Liver (tissue), 9 donors: ENCODE data around the gene AMER1. TPM values are rescaled to one million over a fixed set of nuclear protein-coding genes. Genes with fewer than 3 reads are reported as not detected.
A peak's percentile ranks its signal among the peaks of the same experiment; 100 is the strongest.

Experiments
- DNase-seq: peaks from one replicate; pipeline ENCODE4 v3.0.0-alpha.2; 2017; ENCODE audit warnings: low spot score
- H3K27ac ChIP-seq, 2 donors: one replicate each; pipeline ENCODE4 v1.7.0; 2013; ENCODE audit warnings: inconsistent platforms in 2 of 2, low read length in 2 of 2, control low read depth in 1 of 2, low read depth in 1 of 2, mild to moderate bottlenecking in 1 of 2
- H3K27me3 ChIP-seq, 4 donors: one replicate each; pipeline versions ENCODE4 v1.6.1 to v1.7.0; 2013; ENCODE audit warnings: low read length in 3 of 4, inconsistent platforms in 1 of 4, mild to moderate bottlenecking in 1 of 4, moderate library complexity in 1 of 4; ENCODE audit not compliant: control insufficient read depth in 4 of 4, insufficient read depth in 4 of 4
- H3K36me3 ChIP-seq, 4 donors: one replicate each; pipeline versions ENCODE4 v1.6.1 to v1.7.0; 2013; ENCODE audit warnings: low read length in 3 of 4, mild to moderate bottlenecking in 3 of 4, low read depth in 1 of 4, moderate library complexity in 1 of 4; ENCODE audit not compliant: control insufficient read depth in 4 of 4, insufficient read depth in 3 of 4
- H3K4me1 ChIP-seq, 4 donors: one replicate each; pipeline versions ENCODE4 v1.6.1 to v1.7.0; 2013; ENCODE audit warnings: low read length in 3 of 4, mild to moderate bottlenecking in 3 of 4, moderate library complexity in 1 of 4; ENCODE audit not compliant: control insufficient read depth in 4 of 4, insufficient read depth in 4 of 4
- H3K4me3 ChIP-seq, 3 donors: one replicate each; pipeline versions ENCODE4 v1.6.1 to v1.7.0; 2013; ENCODE audit warnings: low read length in 3 of 3, control low read depth in 1 of 3, low read depth in 1 of 3, mild to moderate bottlenecking in 1 of 3
- H3K9ac ChIP-seq, 2 donors: one replicate each; pipeline ENCODE4 v1.7.0; 2013; ENCODE audit warnings: low read length in 2 of 2, mild to moderate bottlenecking in 2 of 2, moderate library complexity in 2 of 2, control low read depth in 1 of 2, low read depth in 1 of 2
- H3K9me3 ChIP-seq, 4 donors: one replicate each; pipeline versions ENCODE4 v1.6.1 to v1.7.0; 2013; ENCODE audit warnings: low read length in 3 of 4; ENCODE audit not compliant: control insufficient read depth in 4 of 4
- CTCF ChIP-seq: fragments of 150-350 bp; IDR thresholded peaks from 2 replicates; pipeline ENCODE4 v1.5.1; 2017; ENCODE audit warnings: improper control_type of control experiment, low read depth, low read length; ENCODE audit not compliant: missing input control
- EGR1 ChIP-seq, 2 donors: IDR thresholded peaks; 2 replicates each; pipeline ENCODE4 v1.6.1; 2016 to 2018; ENCODE audit warnings: antibody characterized with exemption in 2 of 2, low read depth in 2 of 2
- FOXA1 ChIP-seq: IDR thresholded peaks from 2 replicates; pipeline ENCODE4 v1.6.1; 2016; ENCODE audit warnings: antibody characterized with exemption
- FOXA2 ChIP-seq: IDR thresholded peaks from 2 replicates; pipeline ENCODE4 v1.6.1; 2016; ENCODE audit warnings: antibody characterized with exemption
- HNF4A ChIP-seq, 2 donors: conservative IDR thresholded peaks; 2 replicates each; pipeline ENCODE4 v1.6.1; 2016; ENCODE audit warnings: antibody characterized with exemption in 2 of 2, mild to moderate bottlenecking in 2 of 2
- JUND ChIP-seq, 2 donors: IDR thresholded peaks; 2 replicates each; pipeline ENCODE4 v1.6.1; 2016; ENCODE audit warnings: antibody characterized with exemption in 2 of 2
- RAD21 ChIP-seq, 2 donors: IDR thresholded peaks; 2 replicates each; pipeline ENCODE4 v1.6.1; 2016; ENCODE audit warnings: antibody characterized with exemption in 2 of 2, mild to moderate bottlenecking in 2 of 2
- REST ChIP-seq: IDR thresholded peaks from 2 replicates; pipeline ENCODE4 v1.6.1; 2016; ENCODE audit warnings: antibody characterized with exemption, mild to moderate bottlenecking
- RXRA ChIP-seq, 2 donors: IDR thresholded peaks; 2 replicates each; pipeline ENCODE4 v1.6.1; 2017 to 2018; ENCODE audit warnings: antibody characterized with exemption in 2 of 2, mild to moderate bottlenecking in 1 of 2
- SP1 ChIP-seq: IDR thresholded peaks from 2 replicates; pipeline ENCODE4 v1.6.1; 2018; ENCODE audit warnings: antibody characterized with exemption, mild to moderate bottlenecking
- TAF1 ChIP-seq: conservative IDR thresholded peaks from 2 replicates; pipeline ENCODE4 v1.6.1; 2016; ENCODE audit warnings: antibody characterized with exemption, mild to moderate bottlenecking
- YY1 ChIP-seq: IDR thresholded peaks from 2 replicates; pipeline ENCODE4 v1.6.1; 2016; ENCODE audit warnings: antibody characterized with exemption, mild to moderate bottlenecking
- ZBTB33 ChIP-seq: IDR thresholded peaks from 2 replicates; pipeline ENCODE4 v1.6.1; 2016; ENCODE audit warnings: antibody characterized with exemption
- WGBS: extraction: QIAGEN DNeasy Blood & Tissue Kit; methylation state at CpG from one replicate; pipeline ENCODE4 v1.1.7; 2013; 5-methylcytosine and 5-hydroxymethylcytosine counted together
- polyA plus RNA-seq, 2 donors: library from polyadenylated mRNA; stranded (reverse) in 1 of 2; unstranded in 1 of 2; fragments of 200-250 nt in 1 of 2; fragments of >200 nt in 1 of 2; fragmentation: Nextera tagmentation in 1 of 2; extraction: Ambion mirVana in 1 of 2; gene quantifications; one replicate each; pipeline versions ENCODE4 v1.2.1 to v1.2.3, GENCODE V29; 2013 to 2015
- total RNA-seq, 2 donors: library from RNA; depleted of rRNA; stranded (reverse); fragments of >200 nt; gene quantifications; one replicate each; pipeline ENCODE4 v1.2.3, GENCODE V29; 2014
- TF ChIP-seq, protein P1 (sequence below): IDR thresholded peaks from 2 replicates; pipeline ENCODE4 v1.6.1; 2016; ENCODE audit warnings: antibody characterized with exemption
- donor health status: healthy.
- donor health status: healthy.
- donor health status: healthy.
- donor health status: healthy.
- donor health status: healthy.

AMER1 gene
- total and polyA plus RNA-seq, 4 donors: 0.40 to 5.2 (median 2.0) TPM

DNA sequence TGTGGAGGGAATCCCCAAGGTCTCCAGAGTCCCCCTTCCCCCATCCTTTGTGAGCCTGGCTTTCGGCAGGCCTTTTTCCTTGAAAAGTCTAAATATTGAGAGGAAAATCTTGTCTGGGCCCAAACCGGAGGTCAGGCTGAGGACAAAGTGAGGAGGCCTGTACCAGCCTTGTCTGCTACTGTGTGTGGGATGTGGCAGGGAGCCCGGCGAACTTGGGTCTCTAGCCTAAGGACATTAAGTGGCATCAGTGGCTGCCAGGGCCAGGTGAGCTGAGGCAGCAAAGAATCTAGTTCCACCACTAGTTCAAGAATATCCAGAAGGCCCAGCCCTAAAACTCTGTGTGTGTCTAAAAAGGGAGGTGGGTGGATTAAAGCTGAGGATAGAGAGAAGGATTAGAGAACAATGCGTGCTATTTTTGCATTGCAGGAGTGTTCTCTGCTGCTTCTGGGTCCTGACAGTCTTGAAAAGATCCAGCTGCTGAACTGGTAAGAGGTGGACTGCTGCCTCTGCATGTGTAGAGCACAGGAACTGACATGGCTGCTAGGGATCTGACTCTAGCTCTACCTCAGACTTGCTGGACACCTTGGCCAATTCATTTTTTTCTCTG is 1.2 kb upstream of the AMER1 start:
- DNase-seq: no peak
- Histone ChIP-seq H3K9ac (peak overlapping the region; percentile 52 to 73), H3K36me3 (no peaks in the 10 kb centered on the region), H3K27me3 (no peaks in the 10 kb centered on the region), H3K4me1 (peaks cover 0 to 32% (median 20%) of the 10 kb centered on the region in 4 donors), H3K9me3 (no peaks in the 10 kb centered on the region), H3K27ac (peak overlapping the region; percentile 91 to 96), H3K4me3 (peak overlapping the region in 2 of 3 donors; percentile 42 to 82)
- 26% methylated on average over 5 of the region's 5 CpGs for WGBS
- TF ChIP-seq HNF4A (conservative IDR thresholded peaks at IDR 0.05) (peak; percentile 1 to 2), RXRA (IDR thresholded peaks at IDR 0.05) (peak in 1 of 2 donors; percentile 29), TAF1 (no peak)

DNA sequence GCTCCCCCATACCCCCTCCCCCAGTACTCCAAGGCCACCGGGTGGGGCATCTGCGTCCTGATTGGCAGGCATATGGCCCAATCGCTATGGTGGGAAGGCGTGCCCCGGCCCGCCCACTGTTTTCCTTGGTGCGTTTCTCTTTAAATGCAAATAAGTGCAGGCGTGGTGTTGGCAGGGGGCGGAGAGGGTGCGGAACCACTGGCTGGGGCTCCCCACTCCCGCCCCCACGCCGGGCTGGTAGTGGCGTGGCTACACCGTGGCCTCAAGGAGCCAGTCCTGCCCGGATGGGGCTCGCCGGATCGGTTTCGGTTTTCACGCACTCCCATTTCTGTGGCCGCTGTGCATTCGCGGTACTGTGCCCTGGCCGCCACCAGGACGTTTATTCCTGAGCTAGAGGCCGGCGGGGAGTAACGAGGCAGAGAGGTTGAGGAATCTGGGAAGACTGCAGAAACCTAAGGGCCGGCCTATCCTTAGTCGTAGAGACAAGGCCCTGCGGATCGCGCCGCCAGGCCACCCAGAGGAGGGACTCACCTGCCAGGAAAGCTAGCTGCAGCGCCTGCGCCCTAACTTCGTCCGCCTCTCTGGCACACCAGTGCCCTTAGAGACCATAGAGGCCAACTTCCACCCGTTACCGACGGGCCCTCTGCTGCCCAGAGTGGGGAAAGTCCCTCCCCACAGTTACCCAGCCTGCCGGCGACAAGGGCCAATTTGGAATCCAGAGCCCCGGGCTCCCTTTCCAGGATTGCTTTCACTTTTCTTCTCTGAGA is 410 bp upstream of the AMER1 start:
- under 1% methylated on average over 45 of the region's 45 CpGs for WGBS
- TF ChIP-seq JUND (IDR thresholded peaks at IDR 0.05) (no peak), RXRA (IDR thresholded peaks at IDR 0.05) (peak in 1 of 2 donors; percentile 4), YY1 (peak; percentile 42), ZBTB33 (no peak), EGR1 (IDR thresholded peaks at IDR 0.05; ENCODE audit: low read depth in 2 of 2) (peak; percentile 78 to 93), FOXA2 (no peak), REST (peak; percentile 67), FOXA1 (no peak), RAD21 (IDR thresholded peaks at IDR 0.05) (peak in 1 of 2 donors; percentile 25), HNF4A (conservative IDR thresholded peaks at IDR 0.05) (peak; percentile 11 to 36), SP1 (peak; percentile 64), CTCF (peak; percentile 1), TAF1 (peak; percentile 60)
- TF ChIP-seq, protein P1, sequence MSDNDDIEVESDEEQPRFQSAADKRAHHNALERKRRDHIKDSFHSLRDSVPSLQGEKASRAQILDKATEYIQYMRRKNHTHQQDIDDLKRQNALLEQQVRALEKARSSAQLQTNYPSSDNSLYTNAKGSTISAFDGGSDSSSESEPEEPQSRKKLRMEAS: peak; percentile 74
- peak; percentile 89 for DNase-seq
- Histone ChIP-seq H3K27me3 (no peaks in the 10 kb centered on the region), H3K27ac (peak overlapping the region; percentile 91 to 96), H3K4me3 (peak overlapping the region in 2 of 3 donors; percentile 75 to 82), H3K9me3 (no peaks in the 10 kb centered on the region), H3K36me3 (no peaks in the 10 kb centered on the region), H3K9ac (peak overlapping the region; percentile 52 to 73), H3K4me1 (peaks cover 0 to 32% (median 20%) of the 10 kb centered on the region in 4 donors)
